ENCODE results near the gene FBN2. TPM values are rescaled to one million over a fixed set of nuclear protein-coding genes. Genes with fewer than 3 reads are reported as not detected.
A peak's percentile ranks its signal among the peaks of the same experiment; 100 is the strongest.

FBN2 gene
- total and polyA plus RNA-seq, 7 donors = 0.23 to 2.0 (median 0.51) TPM; not detected in 1

- Histone ChIP-seq H3K36me3 (no peaks in the 10 kb centered on the region), H3K27ac (no peak overlapping the region), H3K4me3 (no peak overlapping the region), H3K27me3 (no peaks in the 10 kb centered on the region), H3K9me3 (no peaks in the 10 kb centered on the region), H3K4me1 (no peaks in the 10 kb centered on the region)
- WGBS, 2 donors = 3 to 5% methylated on average over 4 of the region's 4 CpGs
- TF ChIP-seq POLR2AphosphoS5 (IDR thresholded peaks at IDR 0.05) = no peak
- TF ChIP-seq, protein P1, sequence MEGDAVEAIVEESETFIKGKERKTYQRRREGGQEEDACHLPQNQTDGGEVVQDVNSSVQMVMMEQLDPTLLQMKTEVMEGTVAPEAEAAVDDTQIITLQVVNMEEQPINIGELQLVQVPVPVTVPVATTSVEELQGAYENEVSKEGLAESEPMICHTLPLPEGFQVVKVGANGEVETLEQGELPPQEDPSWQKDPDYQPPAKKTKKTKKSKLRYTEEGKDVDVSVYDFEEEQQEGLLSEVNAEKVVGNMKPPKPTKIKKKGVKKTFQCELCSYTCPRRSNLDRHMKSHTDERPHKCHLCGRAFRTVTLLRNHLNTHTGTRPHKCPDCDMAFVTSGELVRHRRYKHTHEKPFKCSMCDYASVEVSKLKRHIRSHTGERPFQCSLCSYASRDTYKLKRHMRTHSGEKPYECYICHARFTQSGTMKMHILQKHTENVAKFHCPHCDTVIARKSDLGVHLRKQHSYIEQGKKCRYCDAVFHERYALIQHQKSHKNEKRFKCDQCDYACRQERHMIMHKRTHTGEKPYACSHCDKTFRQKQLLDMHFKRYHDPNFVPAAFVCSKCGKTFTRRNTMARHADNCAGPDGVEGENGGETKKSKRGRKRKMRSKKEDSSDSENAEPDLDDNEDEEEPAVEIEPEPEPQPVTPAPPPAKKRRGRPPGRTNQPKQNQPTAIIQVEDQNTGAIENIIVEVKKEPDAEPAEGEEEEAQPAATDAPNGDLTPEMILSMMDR (IDR thresholded peaks at IDR 0.05) = peak; percentile 44 to 67 (median 52)
- no peak for DNase-seq
- intact Hi-C loops (cut with DNase I) = loop anchor here (5.0 kb wide), 1 partner anchor 1554 kb away; no protein-coding TSS in a partner anchor
Measured at GRCh38 chr5:128213340-128213739, 324.7 kb downstream of the FBN2 start.

- H3K27ac ChIP-seq = no peak overlapping the region
- no peak overlapping the region for H3K4me3 ChIP-seq
- WGBS, 2 donors = 35 to 77% methylated on average over 5 of the region's 5 CpGs
- no peaks in the 10 kb centered on the region for H3K4me1 ChIP-seq
- intact Hi-C loops (cut with DNase I) = loop anchor here (5.0 kb wide), 1 partner anchor 1555 kb away; no protein-coding TSS in a partner anchor
- no peak for TF ChIP-seq POLR2AphosphoS5 (IDR thresholded peaks at IDR 0.05)
- TF ChIP-seq, protein P1 (IDR thresholded peaks at IDR 0.05) = no peak
- no peaks in the 10 kb centered on the region for H3K36me3 ChIP-seq
- H3K27me3 ChIP-seq = no peaks in the 10 kb centered on the region
- no peaks in the 10 kb centered on the region for H3K9me3 ChIP-seq
- no peak for DNase-seq
Measured at GRCh38 chr5:128212191-128212806, 325.7 kb downstream of the FBN2 start.

DNA sequence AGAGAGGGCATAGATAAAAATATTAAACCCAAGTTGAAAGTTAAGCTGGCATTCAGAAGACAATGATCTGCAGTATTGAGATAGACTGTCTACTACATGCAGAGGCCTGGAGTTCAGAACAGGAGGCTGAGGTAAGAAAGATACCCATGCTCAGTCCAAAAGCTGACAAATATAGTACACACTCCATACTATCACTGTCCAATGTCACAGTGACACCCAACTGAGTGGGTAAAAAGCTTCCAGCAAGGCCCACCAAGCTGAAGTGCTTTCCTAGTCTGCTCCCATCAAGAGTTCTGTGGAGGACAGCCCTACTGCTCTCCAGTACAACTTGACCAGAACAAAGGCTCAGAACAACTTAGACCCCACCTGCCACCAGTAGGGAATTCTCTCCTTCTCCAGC lies 329.6 kb downstream of the FBN2 start:
- no peaks in the 10 kb centered on the region for H3K9me3 ChIP-seq
- DNase-seq = no peak
- H3K4me3 ChIP-seq = no peak overlapping the region
- no peak overlapping the region for H3K27ac ChIP-seq
- H3K27me3 ChIP-seq = peaks cover 0 to 2% (median 0%) of the 10 kb centered on the region in 3 donors
- H3K36me3 ChIP-seq = no peaks in the 10 kb centered on the region
- TF ChIP-seq POLR2AphosphoS5 (IDR thresholded peaks at IDR 0.05) = no peak
- no peak for TF ChIP-seq POLR2A (IDR thresholded peaks at IDR 0.05)
- TF ChIP-seq EP300 (IDR thresholded peaks at IDR 0.05) = no peak
- TF ChIP-seq, protein P1 (IDR thresholded peaks at IDR 0.05) = no peak
- intact Hi-C loops (cut with DNase I) = no loop called here
- H3K4me1 ChIP-seq = no peaks in the 10 kb centered on the region

Small RNA genes within 50 kb of the gene (small RNA-seq; reads per million reads assigned to genes)
- gene RF00019 = 0 reads per million in 3 donors
